Small intestine (tissue), 7 donors: ENCODE results near the gene SUPT3H. TPM values are rescaled to one million over a fixed set of nuclear protein-coding genes. Genes with fewer than 3 reads are reported as not detected.
"Not testable (repeated sequence)": the region's sequence is repeated elsewhere in the genome, so short reads cannot be mapped to it uniquely, and the experiment has no call there.

ENCODE experiments used
- DNase-seq, 2 donors: peaks; one replicate each; pipeline versions ENCODE4 v3.0.0 to v3.0.0-alpha.2; 2013
- FAIRE-seq: peaks from 2 replicates; lab custom pipeline; 2012; peaks lifted over from hg19 to GRCh38; lab: Jason Lieb, UNC
- H3K27ac ChIP-seq, 3 donors: one replicate each; pipeline ENCODE4 v1.5.1; 2013; ENCODE audit warnings: low read length in 2 of 3, mild to moderate bottlenecking in 2 of 3, control low read depth in 1 of 3, inconsistent platforms in 1 of 3, low read depth in 1 of 3, moderate library complexity in 1 of 3
- H3K27me3 ChIP-seq, 3 donors: one replicate each; pipeline ENCODE4 v1.6.1; 2013; ENCODE audit warnings: low read length in 3 of 3, inconsistent platforms in 1 of 3; ENCODE audit not compliant: control insufficient read depth in 3 of 3, insufficient read depth in 3 of 3
- H3K36me3 ChIP-seq, 3 donors: one replicate each; pipeline ENCODE4 v1.6.1; 2013; ENCODE audit warnings: low read length in 3 of 3, inconsistent platforms in 1 of 3, low read depth in 1 of 3, mild to moderate bottlenecking in 1 of 3, moderate library complexity in 1 of 3; ENCODE audit not compliant: control insufficient read depth in 3 of 3, insufficient read depth in 2 of 3
- H3K4me1 ChIP-seq, 3 donors: one replicate each; pipeline ENCODE4 v1.6.1; 2013; ENCODE audit warnings: low read length in 2 of 3, inconsistent platforms in 1 of 3, low read depth in 1 of 3, mild to moderate bottlenecking in 1 of 3, moderate library complexity in 1 of 3; ENCODE audit not compliant: control insufficient read depth in 3 of 3, insufficient read depth in 2 of 3
- H3K4me3 ChIP-seq, 3 donors: one replicate each; pipeline ENCODE4 v1.5.1; 2013; ENCODE audit warnings: low read length in 3 of 3, control low read depth in 1 of 3, inconsistent platforms in 1 of 3, low read depth in 1 of 3, mild to moderate bottlenecking in 1 of 3, moderate library complexity in 1 of 3
- H3K9me3 ChIP-seq, 2 donors: one replicate each; pipeline ENCODE4 v1.6.1; 2013; ENCODE audit warnings: low read depth in 1 of 2, low read length in 1 of 2; ENCODE audit not compliant: control insufficient read depth in 2 of 2, insufficient read depth in 1 of 2
- WGBS, 3 donors: extraction: QIAGEN DNeasy Blood & Tissue Kit; methylation state at CpG; one replicate each; pipeline ENCODE4 v1.1.7; 2013; 5-methylcytosine and 5-hydroxymethylcytosine counted together
- polyA plus RNA-seq, 4 donors: library from polyadenylated mRNA; stranded (reverse) in 3 of 4; unstranded in 1 of 4; fragments of 200-250 nt in 3 of 4; fragments of 120-200 nt in 1 of 4; gene quantifications; one replicate each; pipeline versions ENCODE4 v1.2.1 to v1.2.3, GENCODE V29; 2013
- donor health status: healthy with polysubstance abuse.
- donor health status: control.
- donor health status: control.
- donor health status: Bipolar disorder and iron deficiency.
- donor health status: healthy.

Gene SUPT3H
- polyA plus RNA-seq, 4 donors, result 2.0 to 13.8 (median 7.0) TPM

DNA sequence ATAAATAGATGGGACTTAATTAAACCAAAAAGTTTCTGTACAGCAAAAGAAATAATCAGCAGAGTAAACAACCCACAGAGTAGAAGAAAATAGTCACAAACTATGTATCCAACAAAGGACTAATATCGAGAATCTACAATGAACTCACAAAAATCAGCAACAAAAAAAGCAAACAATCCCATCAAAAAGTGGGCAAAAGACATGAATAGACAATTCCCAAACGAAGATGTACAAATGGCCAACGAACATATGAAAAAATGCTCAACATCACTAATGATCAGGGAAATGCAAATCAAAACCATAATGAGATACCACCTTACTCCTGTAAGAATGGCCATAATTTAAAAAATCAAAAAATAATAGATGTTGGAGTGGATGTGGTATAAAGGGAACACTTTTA is 232.1 kb downstream of the SUPT3H start:
- 93 to 96% (median 94%) methylated on average over 3 of the region's 3 CpGs for WGBS, 3 donors
- not testable (repeated sequence) for H3K4me3 ChIP-seq, H3K36me3 ChIP-seq, DNase-seq, H3K9me3 ChIP-seq, H3K4me1 ChIP-seq, H3K27ac ChIP-seq, H3K27me3 ChIP-seq
- FAIRE-seq, result peak; percentile 51

DNA sequence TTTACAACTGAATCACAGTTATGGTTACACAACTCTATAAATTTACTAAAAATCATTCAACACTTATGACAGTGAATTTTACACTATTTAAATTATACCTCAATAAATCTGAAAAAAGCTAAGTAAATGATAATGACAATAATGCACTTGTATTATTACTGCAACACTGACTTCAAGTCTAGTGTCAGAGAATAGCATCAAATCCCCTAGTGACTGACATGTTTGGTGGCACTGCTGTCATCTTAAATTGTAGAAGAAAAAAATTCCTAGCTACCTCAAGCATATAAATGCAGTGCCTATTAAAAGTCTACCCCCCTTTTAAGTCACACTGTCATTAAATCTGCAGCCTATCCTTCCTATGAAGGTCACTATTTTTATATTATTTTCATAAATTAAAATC is 239.0 kb downstream of the SUPT3H start:
- H3K36me3 ChIP-seq, result no peaks in the 10 kb centered on the region
- DNase-seq (no peak), FAIRE-seq (no peak)
- H3K27ac ChIP-seq, result no peak overlapping the region
- peaks cover 0 to 24% of the 10 kb centered on the region in 2 donors for H3K9me3 ChIP-seq
- no peak overlapping the region for H3K4me3 ChIP-seq
- H3K4me1 ChIP-seq, result no peaks in the 10 kb centered on the region
- H3K27me3 ChIP-seq, result no peaks in the 10 kb centered on the region

DNA sequence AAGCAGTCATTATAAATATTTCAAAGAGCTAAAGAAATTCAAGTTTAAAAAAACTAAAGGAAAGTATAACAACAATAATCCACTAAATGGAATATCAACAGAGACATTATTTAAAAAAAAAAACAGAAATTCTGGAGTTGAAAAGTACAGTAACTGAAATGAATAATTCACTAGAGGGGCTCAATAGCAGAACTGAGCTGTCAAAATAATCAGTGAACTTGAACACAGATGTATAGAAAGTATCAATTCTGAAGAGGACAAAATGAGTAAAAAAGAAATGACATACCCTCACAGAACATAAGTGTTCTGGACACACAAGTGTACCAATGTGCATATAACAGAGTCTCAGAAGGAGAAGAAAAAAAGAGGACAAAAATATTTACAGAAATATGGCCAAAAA is 241.2 kb downstream of the SUPT3H start:
- peaks cover 0 to 5% (median 0%) of the 10 kb centered on the region in 3 donors for H3K4me1 ChIP-seq
- FAIRE-seq (no peak), DNase-seq (no peak)
- H3K4me3 ChIP-seq, result no peak overlapping the region
- peaks cover 0 to 24% of the 10 kb centered on the region in 2 donors for H3K9me3 ChIP-seq
- H3K36me3 ChIP-seq, result no peaks in the 10 kb centered on the region
- no peak overlapping the region for H3K27ac ChIP-seq
- no peaks in the 10 kb centered on the region for H3K27me3 ChIP-seq

DNA sequence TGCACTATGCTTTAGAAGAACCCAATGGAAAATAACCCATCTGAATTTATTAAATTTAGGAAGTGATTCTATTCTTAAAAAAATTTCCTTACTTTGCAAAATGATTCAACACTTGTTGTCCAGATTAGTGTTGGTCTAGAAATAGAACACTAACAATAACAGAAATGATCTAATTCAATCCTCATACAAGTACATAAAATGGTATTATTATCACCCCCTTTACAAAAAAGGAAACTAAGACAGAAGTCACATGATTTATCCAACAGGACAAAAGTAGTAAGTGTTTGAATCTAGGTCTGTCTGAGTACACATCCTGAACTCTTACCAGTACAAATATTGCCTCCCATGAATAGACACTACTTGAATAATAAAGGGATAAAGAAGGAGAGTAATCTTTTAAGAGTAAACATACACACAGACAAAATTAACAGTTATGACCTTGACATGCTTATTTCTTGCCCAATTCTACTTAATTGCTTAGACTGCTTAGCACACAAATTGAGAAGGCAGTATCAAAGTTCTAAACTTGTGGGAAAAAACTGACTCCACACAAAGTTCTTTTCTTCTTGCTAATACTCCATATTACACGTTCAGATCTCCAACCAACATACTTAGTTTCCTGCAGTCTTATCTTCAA is 245.0 kb downstream of the SUPT3H start:
- WGBS, 3 donors, result 37 to 51% (median 46%) methylated on average over 1 of the region's 1 CpG
- no peak for FAIRE-seq
- Histone ChIP-seq H3K36me3 (no peaks in the 10 kb centered on the region), H3K4me3 (no peak overlapping the region), H3K4me1 (peaks cover 0 to 5% (median 0%) of the 10 kb centered on the region in 3 donors), H3K9me3 (peaks cover 0 to 17% of the 10 kb centered on the region in 2 donors), H3K27me3 (no peaks in the 10 kb centered on the region), H3K27ac (no peak overlapping the region)
- no peak for DNase-seq

DNA sequence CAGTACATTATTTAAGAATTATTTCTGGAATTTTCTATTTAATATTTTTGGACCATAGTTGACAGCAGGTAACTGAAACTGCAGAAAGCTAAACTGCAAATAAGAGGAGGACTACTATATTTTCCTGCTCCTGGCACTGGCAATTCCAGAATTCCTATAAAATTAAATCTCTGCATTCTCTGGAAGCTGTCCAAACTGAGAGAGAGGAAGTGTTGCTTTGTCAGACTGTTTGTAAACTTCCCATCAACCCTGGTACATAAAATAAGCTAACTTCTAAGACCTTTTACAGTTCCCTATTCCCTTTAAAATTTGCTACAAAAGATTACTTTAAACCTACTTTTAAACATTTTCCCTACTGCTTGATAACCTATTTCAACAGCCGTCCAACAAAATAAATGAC is 245.7 kb downstream of the SUPT3H start:
- Histone ChIP-seq H3K4me3 (no peak overlapping the region), H3K36me3 (no peaks in the 10 kb centered on the region), H3K9me3 (peaks cover 0 to 17% of the 10 kb centered on the region in 2 donors), H3K4me1 (peaks cover 0 to 5% (median 0%) of the 10 kb centered on the region in 3 donors), H3K27me3 (no peaks in the 10 kb centered on the region), H3K27ac (no peak overlapping the region)
- FAIRE-seq (no peak), DNase-seq (no peak)
- 65 to 85% (median 74%) methylated on average over 1 of the region's 1 CpG for WGBS, 3 donors

DNA sequence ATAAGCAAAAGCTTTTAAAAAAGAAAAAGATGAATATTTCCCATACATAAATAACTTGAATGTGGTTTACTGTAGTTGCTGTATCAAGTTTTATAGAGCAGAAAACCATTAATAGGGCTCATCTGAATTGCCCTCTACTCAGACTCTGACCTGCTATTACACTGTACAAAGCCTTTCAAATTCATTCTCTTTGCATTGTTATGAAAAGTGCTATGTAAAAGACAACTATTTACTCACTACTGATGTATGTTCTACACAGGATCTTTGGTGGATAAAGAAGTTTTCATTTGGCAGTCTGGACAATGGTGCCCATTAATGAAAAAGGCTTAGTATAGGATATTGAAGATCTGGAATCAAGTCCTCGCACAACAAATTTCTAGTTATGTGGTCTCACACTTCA is 248.7 kb downstream of the SUPT3H start:
- Histone ChIP-seq H3K27me3 (no peaks in the 10 kb centered on the region), H3K27ac (no peak overlapping the region), H3K9me3 (peaks cover 0 to 1% of the 10 kb centered on the region in 2 donors), H3K36me3 (no peaks in the 10 kb centered on the region), H3K4me1 (peaks cover 0 to 5% (median 0%) of the 10 kb centered on the region in 3 donors), H3K4me3 (no peak overlapping the region)
- DNase-seq (no peak), FAIRE-seq (no peak)
- 95 to 97% (median 97%) methylated on average over 1 of the region's 1 CpG for WGBS, 3 donors

DNA sequence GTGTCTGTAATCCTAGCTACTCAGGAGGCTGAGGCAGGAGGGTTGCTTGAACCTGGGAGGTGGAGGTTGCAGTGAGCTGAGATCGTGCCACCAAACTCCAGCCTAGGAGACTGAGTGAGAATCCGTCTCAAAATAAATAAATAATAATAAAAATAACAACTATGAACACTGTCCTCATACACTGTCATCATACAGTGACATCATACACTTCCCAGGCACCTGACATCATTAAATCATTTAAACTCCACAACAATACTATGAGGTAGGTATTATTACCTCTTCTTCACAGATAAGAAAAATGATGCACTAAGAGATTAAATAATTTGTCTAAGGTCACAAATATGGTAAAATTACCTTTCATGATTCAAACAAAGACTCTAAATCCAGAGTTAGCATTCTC is 250.5 kb downstream of the SUPT3H start:
- no peaks in the 10 kb centered on the region for H3K9me3 ChIP-seq
- H3K27me3 ChIP-seq, result no peaks in the 10 kb centered on the region
- FAIRE-seq (no peak), DNase-seq (no peak)
- no peaks in the 10 kb centered on the region for H3K36me3 ChIP-seq
- no peak overlapping the region for H3K27ac ChIP-seq
- no peak overlapping the region for H3K4me3 ChIP-seq
- no peaks in the 10 kb centered on the region for H3K4me1 ChIP-seq
- 95 to 96% (median 95%) methylated on average over 2 of the region's 2 CpGs for WGBS, 3 donors

DNA sequence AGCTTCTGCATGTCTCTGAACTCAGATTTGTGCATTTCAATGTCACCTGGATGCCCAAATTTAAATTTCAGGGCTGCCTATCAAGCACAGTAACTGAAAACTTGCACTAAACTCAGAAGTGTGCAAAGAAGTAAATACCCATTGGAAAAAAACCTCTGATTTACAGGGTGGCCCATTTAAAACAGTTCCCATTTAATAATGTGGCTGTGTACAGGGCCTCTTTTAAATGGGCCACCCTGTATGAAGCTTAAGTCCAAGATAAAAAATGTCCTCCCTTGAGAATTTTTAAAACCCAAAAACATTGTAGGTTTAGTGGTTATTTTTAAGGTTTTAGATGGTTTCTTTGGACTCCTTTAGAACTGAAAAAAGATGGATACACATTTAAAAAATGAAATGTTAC is 251.7 kb downstream of the SUPT3H start:
- Histone ChIP-seq H3K27me3 (no peaks in the 10 kb centered on the region), H3K9me3 (no peaks in the 10 kb centered on the region), H3K4me3 (no peak overlapping the region), H3K4me1 (no peaks in the 10 kb centered on the region), H3K27ac (no peak overlapping the region), H3K36me3 (no peaks in the 10 kb centered on the region)
- DNase-seq, result no peak
- FAIRE-seq, result no peak

DNA sequence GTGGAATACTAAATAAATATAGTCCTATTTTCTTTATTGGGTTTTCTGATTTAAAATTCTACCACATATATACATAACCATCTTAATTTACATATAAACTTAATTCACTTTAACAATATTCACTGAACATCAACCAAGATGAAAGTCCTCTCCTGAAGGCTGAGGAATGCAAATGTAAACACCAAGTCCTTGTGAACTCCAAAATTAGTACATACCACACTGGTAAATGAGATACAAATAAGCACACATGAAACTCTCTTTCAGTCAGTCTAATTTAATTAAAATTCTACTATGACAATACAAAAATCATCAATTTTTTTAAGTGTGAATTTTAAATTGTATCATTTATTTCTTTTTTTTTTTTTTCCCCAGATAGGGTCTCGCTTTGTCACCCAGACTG is 254.7 kb downstream of the SUPT3H start:
- Histone ChIP-seq H3K36me3 (no peaks in the 10 kb centered on the region), H3K27me3 (no peaks in the 10 kb centered on the region), H3K4me1 (peaks cover 0 to 3% (median 0%) of the 10 kb centered on the region in 3 donors), H3K4me3 (no peak overlapping the region), H3K27ac (no peak overlapping the region), H3K9me3 (no peaks in the 10 kb centered on the region)
- no peak for FAIRE-seq
- DNase-seq, result no peak
- 97 to 100% (median 100%) methylated on average over 1 of the region's 1 CpG for WGBS, 3 donors
